Bronchial epithelial cell (primary cell): ENCODE results near the gene ULK4. TPM values are rescaled to one million over a fixed set of nuclear protein-coding genes. Genes with fewer than 3 reads are reported as not detected.

Experiments used
- DNase-seq: peaks from one replicate; pipeline ENCODE4 v3.0.0-alpha.2; 2010; ENCODE audit warnings: low read depth
- FAIRE-seq: peaks from 2 replicates; lab custom pipeline; 2011; peaks lifted over from hg19 to GRCh38; lab: Jason Lieb, UNC
- H3K27me3 ChIP-seq: 2 replicates; pipeline ENCODE4 v1.5.1; 2011; ENCODE audit warnings: low read length; ENCODE audit not compliant: control insufficient read depth, insufficient read depth
- H3K36me3 ChIP-seq: 2 replicates; pipeline ENCODE4 v1.5.1; 2011; ENCODE audit warnings: low read length; ENCODE audit not compliant: control insufficient read depth, insufficient read depth
- H3K4me3 ChIP-seq: 2 replicates; pipeline ENCODE4 v1.5.1; 2011; ENCODE audit warnings: mild to moderate bottlenecking, low read depth, low read length, control low read depth
- total RNA-seq: library from RNA; depleted of rRNA; stranded (reverse); fragments of >200 nt; gene quantifications from 2 replicates; pipeline ENCODE4 v1.2.1, GENCODE V29; 2014
- TF ChIP-seq, protein P1 (sequence below): IDR thresholded peaks from 2 replicates; pipeline ENCODE4 v1.5.1; 2011; ENCODE audit warnings: mild to moderate bottlenecking, moderate library complexity, low read length, control low read depth, inconsistent platforms; ENCODE audit not compliant: insufficient read depth, severe bottlenecking

The ULK4 gene
- total RNA-seq, 1 donor from 2014 or later, result 3.9 TPM

DNA sequence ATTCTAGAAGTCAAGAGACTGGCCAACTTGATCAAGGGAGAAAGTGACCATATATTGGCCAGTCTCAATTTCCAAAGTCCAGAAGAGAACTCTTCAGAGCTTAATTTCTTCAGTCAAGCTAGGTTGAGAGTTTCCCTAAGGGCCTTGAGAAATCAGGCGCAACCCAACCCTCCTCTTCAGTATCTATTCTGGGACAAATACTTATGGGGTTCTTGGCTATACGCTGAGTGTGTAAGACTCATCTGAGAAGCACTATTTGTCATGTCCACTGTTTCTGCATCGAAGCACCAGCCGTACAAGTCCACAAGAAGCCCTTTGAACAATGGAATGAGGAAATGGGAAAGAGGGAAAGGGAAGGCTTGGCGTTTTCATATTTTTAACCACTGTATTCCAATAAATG, 383.1 kb downstream of the ULK4 start:
- no peaks in the 10 kb centered on the region for H3K27me3 ChIP-seq
- DNase-seq (no peak), FAIRE-seq (no peak)
- TF ChIP-seq, protein P1, sequence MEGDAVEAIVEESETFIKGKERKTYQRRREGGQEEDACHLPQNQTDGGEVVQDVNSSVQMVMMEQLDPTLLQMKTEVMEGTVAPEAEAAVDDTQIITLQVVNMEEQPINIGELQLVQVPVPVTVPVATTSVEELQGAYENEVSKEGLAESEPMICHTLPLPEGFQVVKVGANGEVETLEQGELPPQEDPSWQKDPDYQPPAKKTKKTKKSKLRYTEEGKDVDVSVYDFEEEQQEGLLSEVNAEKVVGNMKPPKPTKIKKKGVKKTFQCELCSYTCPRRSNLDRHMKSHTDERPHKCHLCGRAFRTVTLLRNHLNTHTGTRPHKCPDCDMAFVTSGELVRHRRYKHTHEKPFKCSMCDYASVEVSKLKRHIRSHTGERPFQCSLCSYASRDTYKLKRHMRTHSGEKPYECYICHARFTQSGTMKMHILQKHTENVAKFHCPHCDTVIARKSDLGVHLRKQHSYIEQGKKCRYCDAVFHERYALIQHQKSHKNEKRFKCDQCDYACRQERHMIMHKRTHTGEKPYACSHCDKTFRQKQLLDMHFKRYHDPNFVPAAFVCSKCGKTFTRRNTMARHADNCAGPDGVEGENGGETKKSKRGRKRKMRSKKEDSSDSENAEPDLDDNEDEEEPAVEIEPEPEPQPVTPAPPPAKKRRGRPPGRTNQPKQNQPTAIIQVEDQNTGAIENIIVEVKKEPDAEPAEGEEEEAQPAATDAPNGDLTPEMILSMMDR, result no peak
- H3K36me3 ChIP-seq, result no peaks in the 10 kb centered on the region
- no peak overlapping the region for H3K4me3 ChIP-seq

DNA sequence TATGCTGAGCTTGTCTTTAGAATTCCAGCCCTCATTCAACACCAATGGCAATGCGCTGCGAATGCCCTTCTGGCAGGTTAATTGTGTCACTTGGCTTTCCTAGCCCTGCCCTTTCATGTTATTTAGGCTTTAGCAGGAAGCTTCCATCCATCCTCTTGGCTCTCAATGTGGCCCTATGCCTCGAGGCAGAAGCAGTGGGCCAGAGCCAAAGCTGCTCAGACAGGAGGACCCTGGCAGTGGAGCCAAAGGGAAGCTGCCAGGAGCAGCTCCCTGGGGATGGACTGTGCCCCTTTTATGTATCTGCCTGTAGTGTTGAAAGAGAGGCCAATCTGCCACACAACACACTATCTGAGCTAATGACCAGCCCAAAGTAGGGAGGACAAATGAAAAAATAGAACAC, 386.2 kb downstream of the ULK4 start:
- Histone ChIP-seq H3K27me3 (no peaks in the 10 kb centered on the region), H3K36me3 (no peaks in the 10 kb centered on the region), H3K4me3 (no peak overlapping the region)
- TF ChIP-seq, protein P1, result no peak
- FAIRE-seq, result no peak
- DNase-seq, result no peak

DNA sequence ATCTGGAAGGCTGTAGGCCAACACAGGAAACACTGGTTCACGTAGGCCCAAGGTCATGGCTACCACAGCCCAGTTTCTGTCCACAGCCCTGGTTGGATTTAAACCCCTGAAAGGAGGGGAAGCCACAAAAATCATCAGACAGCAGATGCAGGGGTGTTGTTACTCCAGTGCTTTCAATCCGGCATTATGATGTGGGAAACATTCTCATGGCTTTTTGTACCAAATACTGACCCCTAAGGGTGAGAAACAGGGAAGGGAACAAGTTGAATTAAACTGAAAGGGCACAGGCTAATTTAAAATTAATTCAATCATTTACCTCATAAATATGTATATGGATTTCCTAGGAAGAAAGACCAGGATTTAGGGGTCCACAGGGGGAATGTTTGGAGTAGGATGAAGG, 387.0 kb downstream of the ULK4 start:
- TF ChIP-seq, protein P1, result peak; percentile 18
- FAIRE-seq, result no peak

DNA sequence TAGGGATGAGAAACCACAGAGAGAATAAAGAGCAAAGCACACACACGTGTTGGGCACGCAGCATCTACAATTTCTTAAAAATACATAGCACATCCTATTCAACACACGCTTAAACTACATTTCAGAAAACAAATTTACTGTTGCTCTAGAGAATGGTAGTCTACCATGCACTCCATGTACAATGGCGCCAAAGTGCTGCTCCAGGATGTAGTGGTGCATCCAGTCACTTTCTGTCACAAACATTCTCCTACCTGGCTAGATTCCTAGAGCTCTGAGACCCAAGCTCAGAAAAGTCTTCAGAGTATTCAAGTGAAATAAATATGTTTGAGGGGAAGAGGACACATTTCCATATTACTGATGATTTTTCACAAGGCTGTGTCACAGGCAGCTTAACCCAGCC, 388.3 kb downstream of the ULK4 start:
- TF ChIP-seq, protein P1, result no peak
- H3K27me3 ChIP-seq, result no peaks in the 10 kb centered on the region
- no peak for FAIRE-seq
- H3K4me3 ChIP-seq, result no peak overlapping the region
- no peaks in the 10 kb centered on the region for H3K36me3 ChIP-seq
- DNase-seq, result no peak

More for the DNA sequence above, 387.0 kb downstream of the ULK4 start:
- Histone ChIP-seq H3K27me3 (no peaks in the 10 kb centered on the region), H3K4me3 (no peak overlapping the region), H3K36me3 (no peaks in the 10 kb centered on the region)
- DNase-seq, result peak; percentile 10

DNA sequence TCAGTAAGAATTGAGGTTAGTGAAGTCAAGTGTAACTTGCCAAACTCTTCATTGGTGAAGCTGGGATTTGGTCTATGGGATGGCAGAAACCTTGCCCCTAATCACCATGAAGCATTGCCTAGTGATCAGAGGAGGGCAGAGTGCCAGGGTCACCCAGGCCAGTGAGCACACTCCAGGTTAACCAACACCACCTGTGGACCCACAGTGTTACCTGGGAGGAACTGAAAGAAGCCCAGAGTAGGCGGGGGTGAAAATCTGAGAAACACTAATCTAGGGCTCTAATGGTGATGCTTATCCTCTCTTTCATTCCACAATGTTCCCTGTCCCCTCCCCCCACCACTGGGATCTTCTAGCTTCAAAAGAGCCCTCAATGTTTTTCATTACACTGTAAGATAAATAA, 389.8 kb downstream of the ULK4 start:
- no peaks in the 10 kb centered on the region for H3K36me3 ChIP-seq
- H3K4me3 ChIP-seq, result no peak overlapping the region
- DNase-seq, result no peak
- TF ChIP-seq, protein P1, result no peak
- no peaks in the 10 kb centered on the region for H3K27me3 ChIP-seq
- FAIRE-seq, result no peak

DNA sequence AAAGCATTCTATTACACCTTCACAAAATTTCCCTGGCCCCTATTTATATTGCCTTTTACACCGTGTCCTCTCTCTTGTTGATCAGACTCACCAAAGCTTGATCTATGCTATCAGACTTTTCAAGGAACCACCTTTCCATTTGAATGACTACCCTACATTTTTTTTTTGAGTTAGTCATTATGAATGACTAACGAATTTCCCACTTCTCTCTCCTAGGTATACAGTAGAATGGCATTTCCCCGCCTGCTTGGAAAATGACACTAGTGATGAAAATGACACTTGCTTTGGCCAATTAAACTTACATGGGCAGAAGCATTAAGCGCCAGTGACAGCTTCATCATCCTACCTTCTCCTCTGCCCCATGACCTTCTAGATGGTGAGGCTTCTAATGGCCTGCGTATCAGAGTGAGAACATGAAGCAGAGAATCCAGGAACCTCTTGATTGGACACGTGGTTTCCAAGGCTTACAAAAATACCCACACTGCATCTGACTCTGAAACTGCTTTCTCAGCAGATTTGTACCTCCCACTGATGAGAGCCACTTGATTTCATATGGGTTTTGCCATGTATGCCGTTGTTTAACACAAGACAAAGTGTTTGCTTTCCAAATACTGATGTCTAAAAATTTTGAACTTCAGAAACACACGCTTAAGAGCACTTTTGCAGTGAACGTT, 392.1 kb downstream of the ULK4 start:
- peak; percentile 51 for DNase-seq
- H3K27me3 ChIP-seq, result no peaks in the 10 kb centered on the region
- TF ChIP-seq, protein P1, result no peak
- peak; percentile 23 for FAIRE-seq
- H3K4me3 ChIP-seq, result no peak overlapping the region
- H3K36me3 ChIP-seq, result no peaks in the 10 kb centered on the region
